GOT3 (cell line): ENCODE measurements around the gene DAPK1.

ENCODE experiments used
- DNase-seq: peaks from one replicate; lab custom pipeline; 2025; ENCODE audit warnings: mixed read lengths; lab: John Stamatoyannopoulos, UW

DAPK1 gene

GRCh38 chr9:87713278-87713987, 215.8 kb downstream of the DAPK1 start:
- DNase-seq: peak; percentile 49

GRCh38 chr9:87713988-87714330, 216.3 kb downstream of the DAPK1 start:
- DNase-seq: no peak

GRCh38 chr9:87714819-87715218, 217.2 kb downstream of the DAPK1 start:
- no peak for DNase-seq

GRCh38 chr9:87716141-87716540, 218.5 kb downstream of the DAPK1 start:
- no peak for DNase-seq

- DNase-seq: no peak
Measured at GRCh38 chr9:87717456-87717855, 219.8 kb downstream of the DAPK1 start.

GRCh38 chr9:87718231-87718630, 220.6 kb downstream of the DAPK1 start:
- DNase-seq: no peak

- DNase-seq: no peak
Measured at GRCh38 chr9:87718852-87719612, 221.4 kb downstream of the DAPK1 start.

GRCh38 chr9:87720173-87720572, 222.5 kb downstream of the DAPK1 start:
- DNase-seq: no peak

GRCh38 chr9:87722393-87723088, 224.9 kb downstream of the DAPK1 start:
- DNase-seq: no peak

GRCh38 chr9:87725356-87725899, 227.8 kb downstream of the DAPK1 start:
- DNase-seq: no peak

- DNase-seq: peak; percentile 31
Measured at GRCh38 chr9:87725900-87726709, 228.4 kb downstream of the DAPK1 start, which contains the start of gene CTSL. Gene CTSL (plus strand): TSS chr9:87726119. CDS start chr9:87727604, 1,485 bp downstream.

- no peak for DNase-seq
Measured at GRCh38 chr9:87729246-87729645, 231.6 kb downstream of the DAPK1 start.

GRCh38 chr9:87731321-87731720, 233.7 kb downstream of the DAPK1 start:
- no peak for DNase-seq

- no peak for DNase-seq
Measured at GRCh38 chr9:87732344-87732743, 234.7 kb downstream of the DAPK1 start.

- DNase-seq: no peak
Measured at GRCh38 chr9:87732756-87733155, 235.1 kb downstream of the DAPK1 start.

- DNase-seq: no peak
Measured at GRCh38 chr9:87733273-87734052, 235.8 kb downstream of the DAPK1 start.

GRCh38 chr9:87734106-87734505, 236.4 kb downstream of the DAPK1 start:
- no peak for DNase-seq

GRCh38 chr9:87739546-87739945, 241.9 kb downstream of the DAPK1 start:
- no peak for DNase-seq

GRCh38 chr9:87740209-87740608, 242.5 kb downstream of the DAPK1 start:
- DNase-seq: no peak

GRCh38 chr9:87741326-87741725, 243.7 kb downstream of the DAPK1 start:
- DNase-seq: no peak

- DNase-seq: no peak
Measured at GRCh38 chr9:87741891-87742290, 244.2 kb downstream of the DAPK1 start.
